ENCODE data around the gene MRPS18B.

DNA sequence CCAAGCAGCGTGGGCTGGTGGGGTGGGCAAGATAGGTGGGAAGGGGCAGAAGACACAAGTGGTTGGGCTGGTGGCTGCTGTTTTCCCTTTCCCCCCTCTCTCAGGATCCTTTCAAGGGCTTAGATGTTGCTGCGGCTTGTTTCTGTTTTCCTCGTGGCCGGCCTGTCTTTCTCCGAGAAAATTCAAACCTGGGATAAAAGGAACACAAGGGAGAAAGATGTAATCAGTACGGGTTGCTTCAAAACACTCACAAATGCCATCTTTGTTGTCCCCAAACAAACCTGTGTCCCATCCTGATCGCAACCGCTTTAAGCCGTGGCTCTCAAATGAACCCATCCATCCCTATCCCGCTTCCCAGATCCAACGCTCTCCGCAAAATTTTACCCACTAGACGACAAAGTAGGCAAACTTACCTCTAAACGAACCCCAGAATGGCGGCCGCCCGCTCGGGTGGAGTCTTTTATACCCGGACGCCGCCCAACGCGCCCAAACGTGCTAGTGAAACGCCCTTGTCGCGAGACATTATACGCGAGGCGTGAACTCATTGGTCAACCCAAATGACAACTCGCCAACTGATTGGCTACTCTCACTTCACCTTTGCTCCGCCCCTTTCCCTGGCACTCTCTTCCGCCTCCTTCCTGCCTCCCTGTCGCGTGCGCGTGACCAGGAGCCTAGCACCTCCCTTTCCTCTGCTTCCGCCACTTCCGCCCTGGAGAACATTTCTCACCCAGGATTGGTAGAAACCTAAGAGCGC lies 652 bp upstream of the MRPS18B start, which contains the start of gene PPP1R10:
- no peak for TF ChIP-seq ZNF274 (IDR thresholded peaks at IDR 0.05; ENCODE audit: low read depth, low read length)
- TF ChIP-seq SUZ12 (IDR thresholded peaks at IDR 0.05; ENCODE audit: extremely low read depth, insufficient read depth, insufficient read length): no peak
- peak; percentile 76 for TF ChIP-seq YY1 (IDR thresholded peaks at IDR 0.05; ENCODE audit: insufficient read depth, insufficient read length)
